ENCODE measurements around the gene GMCL2.
"Not testable (repeated sequence)": the region's sequence is repeated elsewhere in the genome, so short reads cannot be mapped to it uniquely, and the experiment has no call there.

GMCL2 gene

GRCh38 chr5:178205749-178206047 is 18.5 kb upstream of the GMCL2 start:
- no peak for FAIRE-seq

- FAIRE-seq: no peak
Observed at GRCh38 chr5:178204935-178205748, 18.0 kb upstream of the GMCL2 start.

- FAIRE-seq: no peak
Observed at GRCh38 chr5:178204182-178204934, 17.2 kb upstream of the GMCL2 start, which contains the start of gene HNRNPAB. Gene HNRNPAB, plus strand, starts transcription at chr5:178204533. Its CDS starts 305 bp downstream, at chr5:178204838.

GRCh38 chr5:178203670-178204181 is 16.6 kb upstream of the GMCL2 start:
- FAIRE-seq: no peak

- FAIRE-seq: no peak
Observed at GRCh38 chr5:178202541-178202940, 15.4 kb upstream of the GMCL2 start.

- no peak for FAIRE-seq
Observed at GRCh38 chr5:178201927-178202235, 14.7 kb upstream of the GMCL2 start.

GRCh38 chr5:178201221-178201926 is 14.2 kb upstream of the GMCL2 start:
- no peak for FAIRE-seq

- FAIRE-seq: no peak
Observed at GRCh38 chr5:178199581-178200434, 12.6 kb upstream of the GMCL2 start.

GRCh38 chr5:178198706-178199105 is 11.5 kb upstream of the GMCL2 start:
- no peak for FAIRE-seq

- FAIRE-seq: not testable (repeated sequence)
Observed at GRCh38 chr5:178198151-178198550, 11.0 kb upstream of the GMCL2 start.

GRCh38 chr5:178196986-178197385 is 9.8 kb upstream of the GMCL2 start:
- no peak for FAIRE-seq

GRCh38 chr5:178196281-178196812 is 9.2 kb upstream of the GMCL2 start:
- FAIRE-seq: no peak

- no peak for FAIRE-seq
Observed at GRCh38 chr5:178194026-178194425, 6.9 kb upstream of the GMCL2 start.

- no peak for FAIRE-seq
Observed at GRCh38 chr5:178193251-178193809, 6.2 kb upstream of the GMCL2 start.

- no peak for FAIRE-seq
Observed at GRCh38 chr5:178192787-178193186, 5.6 kb upstream of the GMCL2 start.

- FAIRE-seq: no peak
Observed at GRCh38 chr5:178192244-178192643, 5.1 kb upstream of the GMCL2 start.

GRCh38 chr5:178191661-178192060 is 4.5 kb upstream of the GMCL2 start:
- no peak for FAIRE-seq

- no peak for FAIRE-seq
Observed at GRCh38 chr5:178189433-178189832, 2.3 kb upstream of the GMCL2 start.

- no peak for FAIRE-seq
Observed at GRCh38 chr5:178186427-178186826, 744 bp downstream of the GMCL2 start.

- FAIRE-seq: no peak
Observed at GRCh38 chr5:178182158-178182876, 4.9 kb downstream of the GMCL2 start.

GRCh38 chr5:178180141-178180863 is 6.9 kb downstream of the GMCL2 start:
- no peak for FAIRE-seq
